Right atrium auricular region (tissue), 2 donors: ENCODE results near the gene PRKCA. TPM values are rescaled to one million over a fixed set of nuclear protein-coding genes. Genes with fewer than 3 reads are reported as not detected.

ENCODE experiments used
- DNase-seq: peaks from one replicate; pipeline ENCODE4 v3.0.0-alpha.2; 2019; ENCODE audit warnings: low spot score
- H3K27ac ChIP-seq, 2 donors: fragments of 200-600 bp; sonication (generic); 1 replicate in 1 of 2; 2 replicates in 1 of 2; pipeline ENCODE4 v1.5.1; 2016 to 2019
- H3K27me3 ChIP-seq, 2 donors: fragments of 200-600 bp; sonication (generic); one replicate each; pipeline versions ENCODE4 v1.5.1 to v1.6.0; 2017 to 2019
- H3K36me3 ChIP-seq: fragments of 200-600 bp; sonication (generic); one replicate; pipeline ENCODE4 v1.5.1; 2016
- H3K4me1 ChIP-seq, 2 donors: fragments of 200-600 bp; sonication (generic); one replicate each; pipeline versions ENCODE4 v1.5.1 to v1.6.0; 2017 to 2019
- H3K4me3 ChIP-seq, 2 donors: fragments of 200-600 bp; sonication (generic); 1 replicate in 1 of 2; 2 replicates in 1 of 2; pipeline ENCODE4 v1.5.1; 2017 to 2019; ENCODE audit warnings: mild to moderate bottlenecking in 1 of 2, moderate library complexity in 1 of 2
- H3K9me3 ChIP-seq, 2 donors: fragments of 200-600 bp; sonication (generic); one replicate each; pipeline ENCODE4 v1.5.1; 2019
- CTCF ChIP-seq, 2 donors: fragments of 200-600 bp; sonication (generic); IDR thresholded peaks; one replicate each; pipeline ENCODE4 v1.5.1; 2019; ENCODE audit warnings: antibody characterized with exemption in 2 of 2
- total RNA-seq, 2 donors: library from RNA; depleted of rRNA; stranded (reverse); fragments of >200 nt; gene quantifications; one replicate each; pipeline ENCODE4 v1.1.0, GENCODE V29; 2016

The PRKCA gene
- total RNA-seq, 2 donors from 2014 or later, result 6.4 to 6.6 TPM

GRCh38 chr17:66809408-66809807 is 507.0 kb downstream of the PRKCA start:
- H3K4me3 ChIP-seq, result no peak overlapping the region
- no peaks in the 10 kb centered on the region for H3K36me3 ChIP-seq
- no peak overlapping the region for H3K27ac ChIP-seq
- no peaks in the 10 kb centered on the region for H3K9me3 ChIP-seq
- DNase-seq, result no peak
- no peak for TF ChIP-seq CTCF (IDR thresholded peaks at IDR 0.05)
- no peaks in the 10 kb centered on the region for H3K4me1 ChIP-seq
- no peaks in the 10 kb centered on the region for H3K27me3 ChIP-seq

- Histone ChIP-seq H3K36me3 (no peaks in the 10 kb centered on the region), H3K27me3 (no peaks in the 10 kb centered on the region), H3K4me3 (no peak overlapping the region), H3K9me3 (no peaks in the 10 kb centered on the region), H3K27ac (no peak overlapping the region), H3K4me1 (no peaks in the 10 kb centered on the region)
- no peak for TF ChIP-seq CTCF (IDR thresholded peaks at IDR 0.05)
- no peak for DNase-seq
Measured at GRCh38 chr17:66810951-66811682, 508.7 kb downstream of the PRKCA start.

- no peaks in the 10 kb centered on the region for H3K9me3 ChIP-seq
- no peak overlapping the region for H3K4me3 ChIP-seq
- no peak overlapping the region for H3K27ac ChIP-seq
- no peak for DNase-seq
- H3K36me3 ChIP-seq, result no peaks in the 10 kb centered on the region
- no peaks in the 10 kb centered on the region for H3K4me1 ChIP-seq
- H3K27me3 ChIP-seq, result no peaks in the 10 kb centered on the region
- no peak for TF ChIP-seq CTCF (IDR thresholded peaks at IDR 0.05)
Measured at GRCh38 chr17:66811683-66812054, 509.3 kb downstream of the PRKCA start.

GRCh38 chr17:66812571-66812970 is 510.2 kb downstream of the PRKCA start:
- no peaks in the 10 kb centered on the region for H3K9me3 ChIP-seq
- DNase-seq, result no peak

GRCh38 chr17:66813296-66813695 is 510.9 kb downstream of the PRKCA start:
- TF ChIP-seq CTCF (IDR thresholded peaks at IDR 0.05), result no peak
- Histone ChIP-seq H3K27me3 (no peaks in the 10 kb centered on the region), H3K9me3 (no peaks in the 10 kb centered on the region), H3K4me1 (no peaks in the 10 kb centered on the region), H3K27ac (no peak overlapping the region), H3K4me3 (no peak overlapping the region), H3K36me3 (no peaks in the 10 kb centered on the region)
- DNase-seq, result no peak

More at GRCh38 chr17:66812571-66812970, 510.2 kb downstream of the PRKCA start:
- Histone ChIP-seq H3K36me3 (no peaks in the 10 kb centered on the region), H3K4me1 (no peaks in the 10 kb centered on the region), H3K27ac (no peak overlapping the region), H3K27me3 (no peaks in the 10 kb centered on the region), H3K4me3 (no peak overlapping the region)
- TF ChIP-seq CTCF (IDR thresholded peaks at IDR 0.05), result no peak

- Histone ChIP-seq H3K27ac (no peak overlapping the region), H3K4me3 (no peak overlapping the region), H3K36me3 (no peaks in the 10 kb centered on the region), H3K27me3 (no peaks in the 10 kb centered on the region), H3K4me1 (no peaks in the 10 kb centered on the region), H3K9me3 (no peaks in the 10 kb centered on the region)
- no peak for DNase-seq
- TF ChIP-seq CTCF (IDR thresholded peaks at IDR 0.05), result no peak
Measured at GRCh38 chr17:66814026-66814425, 511.6 kb downstream of the PRKCA start.
